IPS DF 4.7 (cell line): ENCODE measurements around the gene CSNK1G2.
"Not testable (repeated sequence)": the region's sequence is repeated elsewhere in the genome, so short reads cannot be mapped to it uniquely, and the experiment has no call there.

Experiments used
- DNase-seq: peaks from one replicate; pipeline ENCODE4 v3.0.0-alpha.2; 2013; ENCODE audit warnings: low spot score; ENCODE audit errors: extremely low read depth

Gene CSNK1G2

GRCh38 chr19:1987197-1988187, 46.5 kb downstream of the CSNK1G2 start:
- no peak for DNase-seq

DNA sequence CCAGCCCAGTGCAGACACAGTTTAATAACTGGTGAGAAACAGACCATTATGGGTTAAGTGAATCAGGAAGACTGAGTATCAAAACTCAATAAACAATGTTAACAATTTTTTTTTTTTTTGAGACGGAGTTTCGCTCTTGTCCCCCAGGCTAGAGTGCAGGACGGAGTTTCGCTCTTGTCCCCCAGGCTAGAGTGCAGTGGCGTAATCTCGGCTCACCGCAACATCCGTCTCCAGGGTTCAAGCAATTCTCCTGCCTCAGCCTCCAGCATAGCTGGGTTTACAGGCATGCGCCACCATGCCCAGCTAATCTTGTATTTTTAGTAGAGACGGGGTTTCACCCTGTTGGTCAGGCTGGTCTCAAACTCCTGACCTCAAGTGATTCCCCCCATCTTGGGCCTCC, 47.5 kb downstream of the CSNK1G2 start:
- DNase-seq = not testable (repeated sequence)

DNA sequence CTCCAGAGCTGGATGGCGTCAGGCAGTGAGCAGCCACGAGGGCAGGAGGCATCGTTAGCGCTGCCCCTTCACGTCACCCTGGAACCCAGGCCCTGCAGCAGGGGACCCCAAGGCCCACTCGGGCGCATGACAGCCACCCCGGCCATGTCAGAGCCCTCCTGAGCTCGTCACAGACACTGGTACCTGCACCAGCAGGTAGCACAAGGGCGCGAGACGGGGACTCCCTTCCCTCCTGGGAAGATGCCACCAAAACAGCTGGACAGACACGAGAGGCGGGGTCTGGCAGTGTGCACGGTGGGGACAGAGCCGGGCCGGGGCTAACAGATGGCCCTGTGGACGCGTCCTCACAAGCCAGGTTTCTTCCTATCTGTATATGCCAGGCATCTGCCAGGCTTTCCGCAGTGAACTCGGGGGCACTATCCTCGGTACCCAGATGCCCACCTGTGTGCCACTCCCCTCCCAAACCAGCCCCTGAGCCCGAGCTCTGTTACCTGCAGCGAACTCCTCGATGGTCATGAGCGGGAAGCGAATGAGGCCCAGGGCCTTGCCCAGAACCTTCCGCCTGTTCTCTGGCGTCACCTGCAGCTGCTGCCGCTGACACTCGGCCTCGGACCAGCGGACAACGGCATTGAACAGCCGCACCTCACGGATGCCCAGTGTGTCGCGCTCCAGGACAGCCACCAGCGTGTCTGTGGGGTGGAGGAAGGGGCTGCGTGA, 48.7 kb downstream of the CSNK1G2 start:
- DNase-seq = no peak

DNA sequence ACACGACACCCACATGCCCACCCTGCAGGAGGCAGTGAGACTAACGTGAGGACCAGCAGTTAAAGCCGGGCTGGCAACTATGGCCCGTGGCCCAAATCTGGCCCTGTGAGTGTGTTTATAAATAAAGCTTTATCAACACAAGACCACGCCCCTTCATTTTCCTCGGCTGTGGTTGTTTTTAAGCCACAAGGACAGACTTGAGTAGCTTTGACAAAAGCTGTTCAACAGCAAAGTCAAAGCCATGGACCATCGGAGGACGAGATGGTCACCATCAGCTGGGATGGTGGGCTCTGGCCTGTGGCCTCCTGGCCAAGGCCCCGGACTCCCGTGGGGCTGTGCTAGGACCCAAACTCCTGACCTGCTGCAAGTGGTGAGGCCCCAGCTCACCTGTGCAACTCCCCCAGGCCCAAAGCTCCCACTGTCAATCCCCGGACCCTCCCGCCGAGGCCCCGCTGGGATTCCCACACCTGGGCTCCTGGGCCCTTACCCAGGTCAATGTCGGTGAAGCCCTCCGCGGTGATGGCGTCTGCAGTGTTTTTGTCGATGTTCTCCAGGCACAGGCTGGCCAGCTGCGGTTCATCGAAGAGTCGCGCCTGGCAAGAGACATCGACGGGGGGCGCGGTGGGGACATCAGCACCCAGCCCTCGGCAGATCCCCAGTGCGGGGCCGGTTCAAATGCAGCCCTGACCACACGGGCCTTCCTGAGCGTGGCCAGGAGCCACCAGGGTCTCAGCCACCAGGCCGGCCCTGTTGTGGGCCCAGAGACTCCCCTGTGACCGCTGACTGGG, 49.5 kb downstream of the CSNK1G2 start:
- DNase-seq = no peak

- DNase-seq = no peak
Measured at GRCh38 chr19:1991018-1991913, 50.3 kb downstream of the CSNK1G2 start.

DNA sequence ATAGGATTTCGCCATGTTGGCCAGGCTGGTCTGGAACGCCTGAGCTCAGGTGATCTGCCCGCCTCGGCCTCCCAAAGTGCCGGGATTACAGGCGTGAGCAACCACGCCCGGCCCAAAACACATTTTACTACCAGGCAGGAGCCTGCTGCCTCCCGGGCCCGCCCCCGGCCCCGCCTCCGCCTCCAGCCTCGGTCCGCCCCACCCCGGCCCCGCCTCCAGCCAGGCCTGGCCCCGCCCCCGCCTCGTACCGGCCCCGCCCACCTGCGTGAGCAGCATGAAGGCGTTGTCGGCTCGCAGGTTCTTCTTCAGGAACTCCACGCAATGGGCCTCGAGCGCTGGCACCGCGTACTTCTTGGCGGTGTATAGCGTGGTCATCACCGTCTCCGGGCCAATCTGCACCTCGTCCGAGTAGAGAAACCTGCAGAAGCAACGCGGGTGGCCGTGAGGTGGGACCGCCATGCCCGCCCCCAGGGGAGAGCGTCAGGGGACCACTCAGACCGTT, 51.8 kb downstream of the CSNK1G2 start:
- DNase-seq = no peak

- DNase-seq = no peak
Measured at GRCh38 chr19:1997353-1998233, 56.6 kb downstream of the CSNK1G2 start.

GRCh38 chr19:1998712-1999708, 58.0 kb downstream of the CSNK1G2 start:
- DNase-seq = no peak

- DNase-seq = no peak
Measured at GRCh38 chr19:1999856-2000515, 59.0 kb downstream of the CSNK1G2 start.

GRCh38 chr19:2003874-2004273, 62.9 kb downstream of the CSNK1G2 start:
- no peak for DNase-seq

DNA sequence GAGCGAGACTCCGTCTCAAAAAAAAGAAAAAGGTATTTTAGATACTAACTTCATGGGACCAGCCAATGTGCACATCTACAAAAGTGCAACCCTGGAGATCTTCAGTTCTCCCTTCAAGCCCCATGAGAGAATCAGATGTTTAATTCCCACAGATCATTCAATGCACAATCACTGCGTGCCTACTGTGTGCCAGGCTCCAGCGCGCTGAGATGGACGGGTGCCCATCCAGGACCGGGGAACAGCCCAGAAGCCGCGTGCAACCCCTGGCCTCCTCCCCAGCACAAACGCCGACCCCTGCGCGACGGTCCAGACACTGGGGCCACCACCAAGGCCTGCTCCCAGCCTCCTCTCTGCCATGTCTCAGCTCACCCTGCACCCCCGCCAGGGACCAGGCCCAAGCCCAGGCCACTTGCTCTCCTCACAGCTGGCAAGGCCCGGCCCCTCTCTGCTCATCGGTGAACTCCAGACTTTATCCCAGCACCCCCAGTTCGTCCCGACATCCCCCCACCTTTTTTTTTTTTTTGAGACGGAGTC, 69.2 kb downstream of the CSNK1G2 start:
- DNase-seq = no peak

DNA sequence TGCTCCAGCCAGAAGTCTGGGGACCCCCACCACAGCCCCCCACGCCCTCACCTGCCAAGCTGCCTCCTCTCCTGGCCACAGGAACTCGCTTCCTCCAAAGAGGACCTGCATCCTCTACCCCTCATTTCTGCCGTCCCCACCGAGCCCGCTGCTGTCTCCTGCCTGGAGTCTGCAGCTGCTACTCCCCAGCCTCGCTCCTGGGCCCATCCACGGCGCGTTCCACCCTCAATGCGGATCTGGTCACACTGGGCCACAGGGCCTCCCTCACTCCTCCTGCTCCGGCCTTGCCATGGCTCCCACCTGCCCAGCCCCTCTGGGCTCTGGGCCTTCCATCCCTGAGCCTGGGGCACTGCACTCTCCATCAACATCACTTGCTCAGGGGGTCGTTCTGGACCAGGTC, 70.2 kb downstream of the CSNK1G2 start:
- no peak for DNase-seq

- DNase-seq = no peak
Measured at GRCh38 chr19:2012941-2013682, 72.1 kb downstream of the CSNK1G2 start.

DNA sequence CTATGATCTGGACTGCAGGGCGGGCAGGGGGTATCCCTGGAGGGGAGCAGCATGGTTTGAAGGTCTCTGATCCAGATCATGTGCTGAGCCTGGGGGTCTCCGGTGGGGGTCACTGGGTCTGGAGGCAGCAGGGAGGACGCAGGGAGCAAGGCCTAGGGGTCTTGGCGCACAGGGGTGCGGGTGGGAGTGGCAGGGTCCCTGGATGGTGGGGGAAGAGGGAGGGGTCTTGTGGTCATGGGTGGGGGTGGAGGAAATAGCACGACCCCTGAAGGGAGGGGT, 72.7 kb downstream of the CSNK1G2 start:
- no peak for DNase-seq

DNA sequence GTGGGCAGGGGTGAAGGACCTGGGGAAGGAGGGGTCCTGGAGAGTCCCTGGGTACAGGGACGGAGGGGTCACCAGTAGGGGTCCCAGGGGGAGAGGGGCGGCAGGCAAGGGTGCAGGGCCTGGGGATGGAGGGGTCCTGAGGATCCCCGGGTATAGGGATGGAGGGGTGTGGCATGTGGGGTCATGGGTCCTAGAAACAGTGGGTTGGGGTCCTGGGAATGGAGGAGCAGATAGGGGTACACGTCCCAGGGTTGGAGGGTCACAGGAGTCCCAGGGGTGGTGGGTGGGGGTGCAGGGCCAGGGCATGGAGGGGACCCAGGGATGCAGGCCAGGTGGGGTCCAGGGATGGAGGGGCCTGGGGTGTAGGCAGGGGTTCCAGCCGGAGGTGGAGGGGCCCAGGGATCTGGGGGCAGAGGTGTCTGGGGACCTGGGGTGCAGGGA, 73.2 kb downstream of the CSNK1G2 start:
- no peak for DNase-seq

DNA sequence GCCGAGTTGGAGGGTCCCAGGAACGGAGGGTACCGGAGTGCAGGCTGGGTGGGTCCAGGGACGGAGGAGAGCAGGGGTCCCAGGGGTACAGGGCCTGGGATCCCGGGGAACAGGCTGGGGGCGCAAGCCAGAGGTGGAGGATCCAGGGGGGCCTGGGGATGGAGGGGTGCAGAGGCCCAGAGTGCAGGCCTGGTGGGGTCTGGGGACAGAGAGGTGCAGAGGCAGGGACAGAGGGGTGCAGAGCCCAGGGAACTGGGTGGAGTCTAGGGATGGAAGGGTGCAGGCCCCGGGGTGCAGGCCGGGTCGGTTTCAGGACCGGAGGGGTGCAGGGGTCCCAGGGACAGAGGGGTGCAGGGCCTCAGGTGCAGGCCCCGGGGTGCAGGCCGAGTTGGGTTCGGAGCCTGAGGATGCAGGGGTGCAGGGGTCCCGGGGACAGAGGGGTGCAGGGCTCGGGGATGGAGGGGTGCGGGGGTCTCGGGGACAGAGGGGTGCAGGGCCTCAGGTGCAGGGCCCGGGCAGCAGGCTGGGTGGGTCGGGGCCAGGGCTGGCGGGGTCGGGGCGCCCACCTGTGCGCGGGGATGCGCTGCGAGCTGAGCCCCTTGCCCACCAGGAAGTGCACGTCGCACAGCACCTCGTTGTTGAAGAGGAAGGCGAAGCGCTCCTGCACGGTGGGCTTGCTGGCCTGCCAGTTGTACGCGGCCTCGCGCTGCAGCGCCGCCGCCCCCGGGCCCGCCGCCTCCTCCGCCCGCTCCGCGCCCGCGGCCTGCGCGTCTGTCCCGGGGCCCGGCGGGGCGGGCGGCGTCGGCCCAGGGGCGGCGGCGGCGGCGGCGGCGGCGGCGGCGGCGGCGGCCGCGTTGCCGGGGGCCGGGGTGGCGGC, 74.0 kb downstream of the CSNK1G2 start:
- DNase-seq = no peak
